Ovary (tissue), 3 donors: ENCODE measurements around the gene PRKG1.

Source experiments
- POLR2A ChIP-seq: fragments of 450-650 bp; IDR thresholded peaks from one replicate; pipeline ENCODE4 v1.6.1; 2017; ENCODE audit warnings: antibody characterized with exemption, mild to moderate bottlenecking, moderate library complexity
- TF ChIP-seq, protein P1 (sequence below), 3 donors: fragments of 450-650 bp in 2 of 3; fragments of 200-600 bp in 1 of 3; IDR thresholded peaks; one replicate each; pipeline versions ENCODE4 v1.5.1 to v1.8.0; 2016 to 2022; ENCODE audit warnings: antibody characterized with exemption in 3 of 3, mild to moderate bottlenecking in 1 of 3
- donor health status: DM: no; HTN: no; CAD: no.

DNA sequence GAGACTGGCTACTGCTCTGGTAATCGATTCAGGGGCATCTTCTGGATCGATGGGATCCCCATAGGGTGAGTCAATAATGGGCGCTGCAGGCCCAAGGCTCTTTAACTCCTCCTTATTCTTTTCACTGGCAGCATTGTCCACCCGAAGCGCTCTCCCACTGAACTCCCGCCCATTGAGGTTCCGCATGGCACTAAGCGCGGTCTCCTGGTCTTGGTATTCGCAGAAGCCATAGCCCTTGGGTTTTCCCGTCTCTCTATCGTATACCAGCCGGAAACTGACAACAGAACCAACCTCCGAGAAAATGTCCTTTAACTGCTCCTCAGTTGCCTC lies 624.8 kb downstream of the PRKG1 start:
- TF ChIP-seq, protein P1, sequence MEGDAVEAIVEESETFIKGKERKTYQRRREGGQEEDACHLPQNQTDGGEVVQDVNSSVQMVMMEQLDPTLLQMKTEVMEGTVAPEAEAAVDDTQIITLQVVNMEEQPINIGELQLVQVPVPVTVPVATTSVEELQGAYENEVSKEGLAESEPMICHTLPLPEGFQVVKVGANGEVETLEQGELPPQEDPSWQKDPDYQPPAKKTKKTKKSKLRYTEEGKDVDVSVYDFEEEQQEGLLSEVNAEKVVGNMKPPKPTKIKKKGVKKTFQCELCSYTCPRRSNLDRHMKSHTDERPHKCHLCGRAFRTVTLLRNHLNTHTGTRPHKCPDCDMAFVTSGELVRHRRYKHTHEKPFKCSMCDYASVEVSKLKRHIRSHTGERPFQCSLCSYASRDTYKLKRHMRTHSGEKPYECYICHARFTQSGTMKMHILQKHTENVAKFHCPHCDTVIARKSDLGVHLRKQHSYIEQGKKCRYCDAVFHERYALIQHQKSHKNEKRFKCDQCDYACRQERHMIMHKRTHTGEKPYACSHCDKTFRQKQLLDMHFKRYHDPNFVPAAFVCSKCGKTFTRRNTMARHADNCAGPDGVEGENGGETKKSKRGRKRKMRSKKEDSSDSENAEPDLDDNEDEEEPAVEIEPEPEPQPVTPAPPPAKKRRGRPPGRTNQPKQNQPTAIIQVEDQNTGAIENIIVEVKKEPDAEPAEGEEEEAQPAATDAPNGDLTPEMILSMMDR (IDR thresholded peaks at IDR 0.05) = no peak
- TF ChIP-seq POLR2A = no peak
